HG02852 (cell line): ENCODE data around the gene OR8G1.
"Not testable (repeated sequence)": the region's sequence is repeated elsewhere in the genome, so short reads cannot be mapped to it uniquely, and the experiment has no call there.

ENCODE experiments used
- ATAC-seq: cut with Tn5 transposase; IDR thresholded peaks from one replicate; pipeline ENCODE4 v1.9.1; 2021; ENCODE audit warnings: mild to moderate bottlenecking, moderate library complexity; ENCODE audit not compliant: unreplicated experiment

Gene OR8G1

GRCh38 chr11:124240621-124241397, at the start of gene OR8G1:
Gene OR8G1 (plus strand): TSS chr11:124241095. CDS start chr11:124249676, 8,581 bp downstream.
- no peak for ATAC-seq

- peak; percentile 64 for ATAC-seq
Measured at GRCh38 chr11:124193221-124194010, 47.5 kb upstream of the OR8G1 start.

- ATAC-seq: no peak
Measured at GRCh38 chr11:124194293-124195188, 46.4 kb upstream of the OR8G1 start.

- ATAC-seq: peak; percentile 80
Measured at GRCh38 chr11:124195189-124195734, 45.6 kb upstream of the OR8G1 start.

- no peak for ATAC-seq
Measured at GRCh38 chr11:124197999-124198398, 42.9 kb upstream of the OR8G1 start.

GRCh38 chr11:124198897-124199296, 42.0 kb upstream of the OR8G1 start:
- no peak for ATAC-seq

- ATAC-seq: no peak
Measured at GRCh38 chr11:124199702-124200101, 41.2 kb upstream of the OR8G1 start.

- ATAC-seq: no peak
Measured at GRCh38 chr11:124200671-124201070, 40.2 kb upstream of the OR8G1 start.

- ATAC-seq: no peak
Measured at GRCh38 chr11:124202951-124203350, 37.9 kb upstream of the OR8G1 start.

- no peak for ATAC-seq
Measured at GRCh38 chr11:124204008-124204407, 36.9 kb upstream of the OR8G1 start.

- no peak for ATAC-seq
Measured at GRCh38 chr11:124207102-124207792, 33.6 kb upstream of the OR8G1 start.

- no peak for ATAC-seq
Measured at GRCh38 chr11:124209824-124210357, 31.0 kb upstream of the OR8G1 start.

GRCh38 chr11:124210421-124210820, 30.5 kb upstream of the OR8G1 start:
- ATAC-seq: no peak

GRCh38 chr11:124211321-124211720, 29.6 kb upstream of the OR8G1 start:
- ATAC-seq: no peak

GRCh38 chr11:124214027-124214426, 26.9 kb upstream of the OR8G1 start:
- no peak for ATAC-seq

- no peak for ATAC-seq
Measured at GRCh38 chr11:124219126-124219525, 21.8 kb upstream of the OR8G1 start.

GRCh38 chr11:124222407-124222806, 18.5 kb upstream of the OR8G1 start:
- no peak for ATAC-seq

- ATAC-seq: not testable (repeated sequence)
Measured at GRCh38 chr11:124224618-124225423, 16.1 kb upstream of the OR8G1 start.

GRCh38 chr11:124225471-124225870, 15.4 kb upstream of the OR8G1 start:
- ATAC-seq: no peak
